Measurements from ENCODE around the gene GLRA1. TPM values are rescaled to one million over a fixed set of nuclear protein-coding genes. Genes with fewer than 3 reads are reported as not detected.

Gene GLRA1
- polyA plus RNA-seq, 1 experiment: not detected

DNA sequence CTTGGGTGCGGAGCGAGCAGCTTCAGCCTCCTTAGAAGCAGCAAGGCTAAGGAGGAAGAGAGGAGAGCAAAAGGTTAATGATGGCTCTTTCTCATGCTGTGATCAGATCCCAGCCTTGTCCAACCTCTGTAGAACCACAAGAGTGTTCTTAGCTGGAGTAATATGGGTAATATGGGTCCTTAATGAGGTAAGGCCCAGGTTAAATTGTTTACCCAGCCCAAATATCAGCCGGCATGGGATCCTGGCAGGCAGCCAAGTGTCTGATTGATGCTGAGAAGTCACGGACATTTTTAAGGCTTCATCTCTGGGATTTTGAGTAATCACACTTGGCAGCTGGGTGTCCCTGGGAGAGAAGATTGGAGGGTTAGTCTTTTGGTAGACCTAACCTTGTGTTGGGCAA is 32.3 kb downstream of the GLRA1 start:
- H3K4me3 ChIP-seq (ENCODE audit: low read depth, low read length): no peak overlapping the region

DNA sequence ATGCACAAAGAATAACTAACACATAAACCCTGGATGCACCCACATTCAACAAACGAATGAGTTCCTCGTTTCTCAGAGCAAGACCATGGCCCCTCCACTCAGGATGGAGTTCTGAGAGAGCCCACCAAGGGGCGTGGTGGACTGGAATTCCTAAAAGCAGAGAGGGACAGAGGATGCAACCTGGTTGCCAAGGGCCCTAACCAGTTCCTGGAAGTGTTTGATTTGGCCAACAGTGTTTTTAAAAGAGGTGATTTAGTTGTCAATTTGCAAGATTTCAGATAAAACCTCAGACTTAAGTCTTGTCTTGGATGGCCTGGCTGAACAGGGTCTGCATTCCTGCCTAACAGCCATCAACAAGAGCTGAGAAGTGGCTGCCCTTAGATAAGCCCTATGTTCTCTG is 34.4 kb downstream of the GLRA1 start:
- Histone ChIP-seq H3K9me3 (ENCODE audit: control insufficient read depth, insufficient read depth, low read length) (no peaks in the 10 kb centered on the region), H3K27me3 (ENCODE audit: control insufficient read depth, insufficient read depth, low read length) (peaks cover 2% of the 10 kb centered on the region), H3K27ac (ENCODE audit: low read depth, low read length) (no peak overlapping the region), H3K4me3 (ENCODE audit: low read depth, low read length) (no peak overlapping the region)
- TF ChIP-seq, protein P1, sequence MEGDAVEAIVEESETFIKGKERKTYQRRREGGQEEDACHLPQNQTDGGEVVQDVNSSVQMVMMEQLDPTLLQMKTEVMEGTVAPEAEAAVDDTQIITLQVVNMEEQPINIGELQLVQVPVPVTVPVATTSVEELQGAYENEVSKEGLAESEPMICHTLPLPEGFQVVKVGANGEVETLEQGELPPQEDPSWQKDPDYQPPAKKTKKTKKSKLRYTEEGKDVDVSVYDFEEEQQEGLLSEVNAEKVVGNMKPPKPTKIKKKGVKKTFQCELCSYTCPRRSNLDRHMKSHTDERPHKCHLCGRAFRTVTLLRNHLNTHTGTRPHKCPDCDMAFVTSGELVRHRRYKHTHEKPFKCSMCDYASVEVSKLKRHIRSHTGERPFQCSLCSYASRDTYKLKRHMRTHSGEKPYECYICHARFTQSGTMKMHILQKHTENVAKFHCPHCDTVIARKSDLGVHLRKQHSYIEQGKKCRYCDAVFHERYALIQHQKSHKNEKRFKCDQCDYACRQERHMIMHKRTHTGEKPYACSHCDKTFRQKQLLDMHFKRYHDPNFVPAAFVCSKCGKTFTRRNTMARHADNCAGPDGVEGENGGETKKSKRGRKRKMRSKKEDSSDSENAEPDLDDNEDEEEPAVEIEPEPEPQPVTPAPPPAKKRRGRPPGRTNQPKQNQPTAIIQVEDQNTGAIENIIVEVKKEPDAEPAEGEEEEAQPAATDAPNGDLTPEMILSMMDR (IDR thresholded peaks at IDR 0.05; ENCODE audit: low read depth, low read length): no peak
- POLR2A ChIA-PET: no interaction called here
- DNase-seq (ENCODE audit: low read depth, low spot score): no peak
- CTCF ChIA-PET: no interaction called here

More for the DNA sequence above, 32.3 kb downstream of the GLRA1 start:
- TF ChIP-seq, protein P1 (IDR thresholded peaks at IDR 0.05; ENCODE audit: low read depth, low read length): no peak
- no peaks in the 10 kb centered on the region for H3K9me3 ChIP-seq (ENCODE audit: control insufficient read depth, insufficient read depth, low read length)
- no peak for DNase-seq (ENCODE audit: low read depth, low spot score)
- no peak overlapping the region for H3K27ac ChIP-seq (ENCODE audit: low read depth, low read length)
- ChIA-PET CTCF (no interaction called here), POLR2A (no interaction called here)
- peaks cover 2% of the 10 kb centered on the region for H3K27me3 ChIP-seq (ENCODE audit: control insufficient read depth, insufficient read depth, low read length)

DNA sequence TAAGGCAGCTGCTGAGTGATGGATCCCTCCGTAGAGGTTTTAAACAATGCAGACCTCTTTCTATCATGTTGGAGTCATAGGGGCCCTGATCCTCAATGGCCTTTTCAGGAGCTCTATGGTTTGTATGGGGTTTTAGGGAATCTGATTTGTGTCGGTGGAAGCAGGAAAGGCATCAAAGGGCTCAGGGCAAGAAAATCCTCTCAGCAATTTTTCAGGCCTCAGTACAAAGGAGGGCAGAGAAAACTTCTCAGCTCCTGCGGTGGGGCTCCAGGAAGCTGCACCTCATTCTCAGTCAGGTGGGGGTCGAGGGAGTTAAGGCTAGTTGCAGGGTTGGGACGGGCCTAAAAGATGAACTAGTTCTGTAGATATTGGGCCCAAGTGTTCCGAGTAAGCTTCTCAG is 35.0 kb downstream of the GLRA1 start:
- TF ChIP-seq, protein P1 (IDR thresholded peaks at IDR 0.05; ENCODE audit: low read depth, low read length): no peak
- H3K27ac ChIP-seq (ENCODE audit: low read depth, low read length): no peak overlapping the region
- CTCF ChIA-PET: no interaction called here
- no peaks in the 10 kb centered on the region for H3K9me3 ChIP-seq (ENCODE audit: control insufficient read depth, insufficient read depth, low read length)
- no peak for DNase-seq (ENCODE audit: low read depth, low spot score)
- H3K27me3 ChIP-seq (ENCODE audit: control insufficient read depth, insufficient read depth, low read length): peaks cover 2% of the 10 kb centered on the region
- POLR2A ChIA-PET: no interaction called here
- H3K4me3 ChIP-seq (ENCODE audit: low read depth, low read length): no peak overlapping the region

DNA sequence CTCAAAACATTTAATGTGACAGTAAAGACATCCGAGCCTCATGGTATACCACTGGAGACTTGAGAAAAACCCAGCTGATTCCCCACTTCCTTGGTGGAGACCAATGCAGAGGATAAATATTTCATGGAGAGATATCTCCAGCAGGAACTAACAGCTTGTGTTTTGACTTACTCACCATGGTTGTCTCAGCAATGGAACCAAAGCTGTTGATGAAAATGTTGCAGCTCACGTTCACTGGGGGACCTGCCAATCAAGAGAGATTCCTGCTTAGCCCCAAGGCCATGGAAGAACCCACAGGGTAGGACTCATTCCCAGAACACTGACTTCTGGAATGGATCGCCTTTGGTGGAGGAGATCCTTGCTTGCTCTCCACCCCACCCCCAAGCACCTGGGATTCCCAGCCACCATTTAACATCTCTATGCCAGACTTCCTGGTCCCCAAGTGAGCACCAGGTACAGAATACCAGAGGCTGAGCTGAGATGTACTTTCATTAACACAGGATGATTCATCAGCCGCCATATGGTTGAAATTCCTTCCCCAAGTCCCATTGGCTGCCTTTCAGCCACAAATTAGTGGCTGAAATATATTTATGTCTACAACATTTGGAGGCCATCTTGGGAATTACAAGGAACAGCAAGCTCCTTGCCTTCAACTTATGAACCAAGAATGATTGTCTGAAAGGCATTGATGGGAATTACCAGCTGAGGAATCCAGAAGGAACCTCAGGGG is 37.9 kb downstream of the GLRA1 start:
- POLR2A ChIA-PET: no interaction called here

More for the DNA sequence above, 37.9 kb downstream of the GLRA1 start:
- H3K27ac ChIP-seq (ENCODE audit: low read depth, low read length): no peak overlapping the region
- TF ChIP-seq, protein P1 (IDR thresholded peaks at IDR 0.05; ENCODE audit: low read depth, low read length): no peak
- CTCF ChIA-PET: interaction anchor here (1.5 kb wide), 1 partner anchor 256 kb away, joined by 4 read pairs; no protein-coding TSS in a partner anchor
- no peak for DNase-seq (ENCODE audit: low read depth, low spot score)
- H3K4me3 ChIP-seq (ENCODE audit: low read depth, low read length): no peak overlapping the region
- H3K9me3 ChIP-seq (ENCODE audit: control insufficient read depth, insufficient read depth, low read length): no peaks in the 10 kb centered on the region
- peaks cover 2% of the 10 kb centered on the region for H3K27me3 ChIP-seq (ENCODE audit: control insufficient read depth, insufficient read depth, low read length)
